Muscle of arm (tissue), 12 donors: ENCODE results near the gene E2F4. TPM values are rescaled to one million over a fixed set of nuclear protein-coding genes. Genes with fewer than 3 reads are reported as not detected.

Source experiments
- DNase-seq: peaks from one replicate; pipeline ENCODE4 v3.0.0-alpha.2; 2013
- polyA plus RNA-seq, 12 donors: library from polyadenylated mRNA; unstranded; fragments of 120-200 nt; gene quantifications; one replicate each; pipeline ENCODE4 v1.2.1, GENCODE V29; 2013; ENCODE audit not compliant: insufficient read length in 12 of 12

E2F4 gene
- polyA plus RNA-seq, 12 donors: 29.4 to 85.1 (median 41.0) TPM; not detected in 1

GRCh38 chr16:67230809-67231660, 39.1 kb downstream of the E2F4 start:
- no peak for DNase-seq

- no peak for DNase-seq
Observed at GRCh38 chr16:67233596-67233995, 41.6 kb downstream of the E2F4 start.

- no peak for DNase-seq
Observed at GRCh38 chr16:67234180-67234597, 42.2 kb downstream of the E2F4 start.

GRCh38 chr16:67235816-67236562, 44.0 kb downstream of the E2F4 start:
- no peak for DNase-seq

DNA sequence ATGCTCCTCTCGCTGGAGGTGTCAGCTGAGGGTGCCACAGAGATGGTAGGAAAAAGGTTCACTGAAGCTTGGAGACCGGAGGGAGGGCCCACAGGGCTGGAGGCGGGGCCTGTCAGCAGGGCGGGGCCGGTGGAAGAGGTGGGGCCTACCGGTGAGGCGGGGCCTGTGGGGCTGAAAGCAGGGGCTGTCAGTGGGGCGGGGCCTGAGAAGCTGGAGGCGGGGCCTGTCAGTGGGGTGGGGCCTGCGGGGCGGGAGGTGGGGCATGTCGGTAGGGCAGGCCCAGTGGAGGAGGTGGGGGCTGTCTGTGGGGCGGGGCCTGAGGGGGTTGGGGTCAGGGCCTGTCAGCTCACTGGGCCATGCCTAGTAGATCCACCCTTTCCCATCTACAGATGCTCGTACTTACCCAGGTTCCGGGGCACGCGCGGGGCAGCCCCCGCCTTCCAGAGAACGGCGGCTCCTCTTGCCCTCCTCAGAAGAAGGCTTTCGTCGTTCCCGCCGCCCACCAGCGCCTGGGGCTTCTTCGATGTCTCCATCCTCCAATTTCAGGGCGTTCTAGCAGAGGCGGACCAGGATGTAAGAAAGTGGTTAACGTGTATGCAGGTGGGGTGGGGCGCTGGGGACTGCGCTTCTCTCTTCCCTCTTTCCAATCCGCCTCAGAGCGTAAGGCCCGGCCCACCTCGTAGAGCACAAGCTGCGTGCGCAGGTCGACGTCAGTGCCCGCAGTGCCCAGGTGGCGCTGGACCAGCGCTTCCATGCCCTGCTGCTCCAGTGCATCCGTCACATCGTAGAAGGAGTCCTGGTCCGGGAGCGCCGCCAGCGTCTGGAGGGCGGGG, 44.8 kb downstream of the E2F4 start:
- DNase-seq: no peak

GRCh38 chr16:67237396-67238277, 45.7 kb downstream of the E2F4 start:
- no peak for DNase-seq

DNA sequence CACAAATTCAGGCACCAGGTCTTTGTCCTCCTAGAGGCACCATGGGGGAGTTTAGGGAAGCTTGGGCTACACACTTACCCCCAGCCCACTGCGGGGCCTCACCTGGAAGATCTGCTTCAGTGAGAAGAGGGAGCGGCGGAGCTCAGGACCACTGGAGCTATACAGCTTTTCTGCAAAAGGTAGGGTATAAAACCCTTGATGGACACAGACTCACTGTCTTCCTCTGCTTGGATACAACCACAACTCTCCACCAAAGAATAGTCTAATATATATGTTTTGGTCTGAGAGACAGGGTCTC, 46.3 kb downstream of the E2F4 start:
- no peak for DNase-seq

DNA sequence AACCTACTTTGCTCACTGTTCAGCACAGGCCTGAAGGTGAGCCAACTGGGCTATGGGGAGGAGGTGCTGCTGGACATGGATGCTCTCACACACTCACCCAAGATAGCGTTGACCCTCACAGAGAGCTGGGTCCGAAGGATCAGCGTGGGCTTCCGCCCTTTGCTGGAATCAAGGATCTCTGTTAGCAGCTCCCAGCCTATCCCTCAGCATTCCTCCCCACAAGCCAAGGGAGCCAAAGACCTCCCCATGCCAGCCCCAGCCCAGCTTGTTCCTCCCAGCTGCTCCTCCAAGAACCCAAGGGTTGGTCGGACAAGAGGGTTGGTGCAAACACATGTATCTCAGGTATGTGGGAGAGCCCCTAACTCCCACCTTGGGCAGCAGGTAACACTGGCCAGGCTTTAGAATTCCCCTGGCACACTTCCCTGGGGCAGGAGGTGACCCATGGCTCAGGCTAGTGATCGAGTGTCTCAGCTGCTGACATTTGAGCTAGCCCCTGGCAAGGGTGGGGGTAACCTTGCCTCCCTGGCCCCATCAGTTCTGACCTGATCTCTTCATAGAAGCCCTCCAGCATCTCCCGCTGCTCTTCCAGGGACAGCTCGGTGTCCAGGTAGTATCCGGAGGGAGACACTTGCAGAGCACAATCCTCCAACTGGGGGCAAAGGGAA, 47.0 kb downstream of the E2F4 start:
- no peak for DNase-seq

GRCh38 chr16:67240506-67240905, 48.6 kb downstream of the E2F4 start:
- no peak for DNase-seq

- DNase-seq: no peak
Observed at GRCh38 chr16:67241008-67241900, 49.3 kb downstream of the E2F4 start.

GRCh38 chr16:67242138-67242730, 50.3 kb downstream of the E2F4 start:
- DNase-seq: no peak

DNA sequence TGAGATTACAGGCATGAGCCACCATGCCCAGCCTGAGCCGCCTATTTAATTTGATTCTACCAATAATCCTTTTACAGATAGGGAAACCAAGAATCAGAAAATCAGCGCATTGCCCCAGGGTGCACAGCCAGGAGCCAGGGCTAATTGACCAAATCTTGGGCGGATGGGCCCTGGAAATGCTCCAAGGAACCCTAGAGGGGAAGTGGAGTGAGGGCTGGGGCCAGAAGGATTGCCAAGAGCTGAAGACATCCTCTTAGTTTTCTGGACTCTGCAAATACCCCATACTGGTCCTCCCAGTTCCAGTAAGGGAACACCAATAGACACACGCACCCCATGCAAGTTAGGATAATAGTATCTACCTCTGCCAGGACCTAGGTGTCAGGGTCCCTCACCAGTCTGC, 51.5 kb downstream of the E2F4 start:
- no peak for DNase-seq

GRCh38 chr16:67244387-67245185, 52.6 kb downstream of the E2F4 start:
- peak; percentile 29 for DNase-seq

DNA sequence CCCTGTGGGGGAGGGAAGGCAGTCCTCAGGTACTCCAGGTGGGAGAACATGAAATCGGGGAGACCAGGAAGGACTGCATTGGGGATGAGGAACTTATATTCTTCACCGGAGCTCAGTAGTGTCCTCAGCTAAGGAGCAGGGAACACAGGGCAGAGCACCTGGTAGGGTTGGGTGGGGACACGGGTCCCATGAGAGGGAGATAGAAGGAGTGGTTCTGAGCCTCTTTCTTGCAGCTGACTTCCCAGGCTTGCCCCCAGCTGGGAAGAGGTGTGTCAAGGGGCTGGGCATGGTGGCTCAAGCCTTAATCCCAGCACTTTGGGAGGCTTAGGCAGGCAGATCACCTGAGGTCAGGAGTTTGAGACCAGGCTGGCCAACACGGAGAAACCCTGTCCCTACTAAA, 53.2 kb downstream of the E2F4 start:
- no peak for DNase-seq

DNA sequence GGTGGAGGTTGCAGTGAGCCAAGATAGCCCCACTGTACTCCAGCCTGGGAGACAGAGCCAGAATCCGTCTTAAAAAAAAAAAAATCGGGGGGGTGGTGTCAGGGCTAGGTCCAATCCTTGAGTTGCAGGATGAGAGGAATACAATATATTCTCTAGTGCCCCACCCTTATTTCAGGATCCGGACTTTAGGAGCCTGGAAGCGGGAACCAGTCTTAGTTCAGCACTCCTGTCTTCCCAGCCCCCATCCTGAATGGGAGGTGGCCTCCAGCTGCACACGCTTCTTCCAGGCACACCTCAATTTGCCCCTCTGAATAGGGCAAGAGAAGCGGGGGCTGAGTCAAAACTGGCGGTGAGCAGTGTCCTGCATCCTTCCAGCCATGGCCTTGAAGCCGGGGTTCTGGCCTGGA, 53.7 kb downstream of the E2F4 start:
- DNase-seq: no peak

GRCh38 chr16:67246081-67246755, 54.3 kb downstream of the E2F4 start:
- peak; percentile 81 for DNase-seq

DNA sequence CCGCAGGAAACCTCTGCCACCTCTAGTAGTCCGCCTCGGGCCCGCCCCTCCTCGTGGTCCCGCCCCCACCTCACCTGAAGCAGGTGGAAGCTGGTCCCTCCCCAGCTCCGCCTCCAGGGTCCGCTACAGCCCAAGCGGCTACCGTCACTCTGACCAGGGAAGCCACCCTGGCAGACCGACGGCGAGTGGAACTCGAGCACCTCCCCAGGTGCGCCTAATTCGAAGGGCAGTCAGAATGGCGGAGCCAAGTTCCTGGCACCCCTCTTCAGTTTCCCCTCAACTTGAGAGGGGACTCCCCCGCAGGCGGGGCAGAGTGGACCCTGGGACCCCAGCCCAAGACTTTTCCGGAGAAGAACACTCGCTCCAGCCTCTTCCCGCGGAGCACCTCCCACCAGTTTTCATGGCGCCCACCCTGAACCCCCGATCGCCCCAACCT, 54.8 kb downstream of the E2F4 start:
- no peak for DNase-seq
